Astrocyte (in vitro differentiated cells and primary cell): Measurements from ENCODE around the gene ZDHHC21.

Source experiments
- EZH2 ChIP-seq: IDR thresholded peaks from 2 replicates; pipeline ENCODE4 v1.6.1; 2012; ENCODE audit warnings: mild to moderate bottlenecking, low read length, inconsistent platforms; ENCODE audit not compliant: insufficient read depth
- TF ChIP-seq, protein P1 (sequence below): IDR thresholded peaks from 2 replicates; pipeline ENCODE4 v1.5.1; 2011; ENCODE audit warnings: low read depth, mild to moderate bottlenecking, inconsistent platforms, low read length, moderate library complexity; ENCODE audit not compliant: insufficient read depth

DNA sequence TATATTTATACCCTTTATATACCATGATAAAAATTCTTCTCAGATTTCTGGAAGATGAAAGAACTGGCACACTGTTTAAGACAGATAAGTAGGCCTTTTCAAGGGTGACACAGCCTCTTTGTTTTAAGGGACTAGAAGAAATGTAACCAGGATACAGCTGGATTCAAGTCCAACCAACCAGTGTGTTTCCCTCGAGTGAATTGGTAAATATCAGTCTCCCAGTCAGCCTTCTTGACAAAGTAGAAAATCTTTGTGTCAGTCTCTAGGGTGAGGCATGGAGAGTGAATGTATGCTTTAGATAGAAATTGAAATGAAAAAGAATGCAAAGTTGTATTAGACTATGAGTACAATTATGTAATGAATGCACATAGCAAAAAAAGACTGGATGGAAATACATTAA is 119.1 kb downstream of the ZDHHC21 start:
- no peak for TF ChIP-seq EZH2
- TF ChIP-seq, protein P1, sequence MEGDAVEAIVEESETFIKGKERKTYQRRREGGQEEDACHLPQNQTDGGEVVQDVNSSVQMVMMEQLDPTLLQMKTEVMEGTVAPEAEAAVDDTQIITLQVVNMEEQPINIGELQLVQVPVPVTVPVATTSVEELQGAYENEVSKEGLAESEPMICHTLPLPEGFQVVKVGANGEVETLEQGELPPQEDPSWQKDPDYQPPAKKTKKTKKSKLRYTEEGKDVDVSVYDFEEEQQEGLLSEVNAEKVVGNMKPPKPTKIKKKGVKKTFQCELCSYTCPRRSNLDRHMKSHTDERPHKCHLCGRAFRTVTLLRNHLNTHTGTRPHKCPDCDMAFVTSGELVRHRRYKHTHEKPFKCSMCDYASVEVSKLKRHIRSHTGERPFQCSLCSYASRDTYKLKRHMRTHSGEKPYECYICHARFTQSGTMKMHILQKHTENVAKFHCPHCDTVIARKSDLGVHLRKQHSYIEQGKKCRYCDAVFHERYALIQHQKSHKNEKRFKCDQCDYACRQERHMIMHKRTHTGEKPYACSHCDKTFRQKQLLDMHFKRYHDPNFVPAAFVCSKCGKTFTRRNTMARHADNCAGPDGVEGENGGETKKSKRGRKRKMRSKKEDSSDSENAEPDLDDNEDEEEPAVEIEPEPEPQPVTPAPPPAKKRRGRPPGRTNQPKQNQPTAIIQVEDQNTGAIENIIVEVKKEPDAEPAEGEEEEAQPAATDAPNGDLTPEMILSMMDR = no peak
